Hepatocyte (in vitro differentiated cells): ENCODE data around the gene HRH3. TPM values are rescaled to one million over a fixed set of nuclear protein-coding genes. Genes with fewer than 3 reads are reported as not detected.

Experiments
- DNase-seq: peaks from one replicate; pipeline ENCODE4 v3.0.0-alpha.2; 2016; ENCODE audit warnings: low spot score
- H2AFZ ChIP-seq: fragments of 200-600 bp; sonication (generic); 2 replicates; pipeline ENCODE4 v1.6.0; 2016; ENCODE audit warnings: antibody characterized with exemption, mild to moderate bottlenecking
- H3K27ac ChIP-seq: fragments of 200-600 bp; sonication (generic); 2 replicates; pipeline ENCODE4 v1.5.1; 2016; ENCODE audit warnings: mild to moderate bottlenecking
- H3K27me3 ChIP-seq: fragments of 200-600 bp; sonication (generic); 2 replicates; pipeline ENCODE4 v1.6.1; 2016
- H3K36me3 ChIP-seq: fragments of 200-600 bp; sonication (generic); replicated peaks from 2 replicates; pipeline ENCODE4 v1.5.1; 2016; ENCODE audit warnings: low read depth; ENCODE audit not compliant: insufficient read depth
- H3K4me1 ChIP-seq: fragments of 200-600 bp; sonication (generic); 2 replicates; pipeline ENCODE4 v1.5.1; 2016; ENCODE audit warnings: mild to moderate bottlenecking, moderate library complexity; ENCODE audit not compliant: insufficient read depth
- H3K4me2 ChIP-seq: fragments of 200-600 bp; sonication (generic); 2 replicates; pipeline ENCODE4 v1.6.0; 2016
- H3K4me3 ChIP-seq: fragments of 200-600 bp; sonication (generic); 2 replicates; pipeline ENCODE4 v1.5.1; 2016; ENCODE audit warnings: mild to moderate bottlenecking
- H3K79me2 ChIP-seq: fragments of 200-600 bp; sonication (generic); 2 replicates; pipeline ENCODE4 v1.6.0; 2017; ENCODE audit warnings: mild to moderate bottlenecking
- H3K9me2 ChIP-seq: fragments of 200-600 bp; sonication (generic); replicated peaks from 2 replicates; pipeline ENCODE4 v1.6.0; 2017; ENCODE audit warnings: mild to moderate bottlenecking; ENCODE audit not compliant: insufficient read depth
- H3K9me3 ChIP-seq: fragments of 200-600 bp; sonication (generic); 2 replicates; pipeline ENCODE4 v1.5.1; 2016; ENCODE audit warnings: low read depth, mild to moderate bottlenecking
- H4K20me1 ChIP-seq: fragments of 200-600 bp; sonication (generic); 2 replicates; pipeline ENCODE4 v1.6.0; 2016; ENCODE audit warnings: mild to moderate bottlenecking; ENCODE audit not compliant: insufficient read depth, poor library complexity, severe bottlenecking
- EZH2 ChIP-seq: fragments of 200-600 bp; sonication (generic); IDR thresholded peaks from 2 replicates; pipeline ENCODE4 v1.6.1; 2016; ENCODE audit warnings: antibody characterized with exemption, mild to moderate bottlenecking, borderline replicate concordance
- EZH2phosphoT487 ChIP-seq: fragments of 200-600 bp; sonication (generic); IDR thresholded peaks from one replicate; pipeline ENCODE4 v1.6.1; 2018; ENCODE audit warnings: antibody characterized with exemption, mild to moderate bottlenecking, low read depth, moderate library complexity; ENCODE audit not compliant: unreplicated experiment, severe bottlenecking
- WGBS: methylation state at CpG from one replicate; pipeline ENCODE4 v1.1.6; 2016; ENCODE audit warnings: low lambda C conversion rate; ENCODE audit errors: missing lambda C conversion rate; 5-methylcytosine and 5-hydroxymethylcytosine counted together
- polyA plus RNA-seq: library from polyadenylated mRNA; unstranded; fragments of >200 nt; fragmentation: Nextera tagmentation; extraction: Ambion mirVana; gene quantifications from 2 replicates; pipeline ENCODE4 v1.2.1, GENCODE V29; 2016
- total RNA-seq: library from RNA; depleted of rRNA; stranded (reverse); fragments of >200 nt; gene quantifications from 2 replicates; pipeline ENCODE4 v1.2.3, GENCODE V29; 2014
- TF ChIP-seq, protein P1 (sequence below): fragments of 200-600 bp; sonication (generic); IDR thresholded peaks from 2 replicates; pipeline ENCODE4 v1.5.1; 2016; ENCODE audit warnings: antibody characterized with exemption, mild to moderate bottlenecking; ENCODE audit not compliant: poor library complexity

HRH3 gene
- total and polyA plus RNA-seq, 2 experiments from 2014 or later, result not detected

- Histone ChIP-seq H3K4me1 (peaks cover 3% of the 10 kb centered on the region), H3K9me2 (no peaks in the 10 kb centered on the region), H3K36me3 (no peaks in the 10 kb centered on the region), H3K9me3 (no peaks in the 10 kb centered on the region), H3K27me3 (no peaks in the 10 kb centered on the region), H2AFZ (no peak overlapping the region), H3K4me3 (no peak overlapping the region), H3K79me2 (no peaks in the 10 kb centered on the region), H3K4me2 (no peak overlapping the region), H4K20me1 (no peaks in the 10 kb centered on the region), H3K27ac (no peak overlapping the region)
- 92% methylated on average over 15 of the region's 15 CpGs for WGBS
- TF ChIP-seq, protein P1, sequence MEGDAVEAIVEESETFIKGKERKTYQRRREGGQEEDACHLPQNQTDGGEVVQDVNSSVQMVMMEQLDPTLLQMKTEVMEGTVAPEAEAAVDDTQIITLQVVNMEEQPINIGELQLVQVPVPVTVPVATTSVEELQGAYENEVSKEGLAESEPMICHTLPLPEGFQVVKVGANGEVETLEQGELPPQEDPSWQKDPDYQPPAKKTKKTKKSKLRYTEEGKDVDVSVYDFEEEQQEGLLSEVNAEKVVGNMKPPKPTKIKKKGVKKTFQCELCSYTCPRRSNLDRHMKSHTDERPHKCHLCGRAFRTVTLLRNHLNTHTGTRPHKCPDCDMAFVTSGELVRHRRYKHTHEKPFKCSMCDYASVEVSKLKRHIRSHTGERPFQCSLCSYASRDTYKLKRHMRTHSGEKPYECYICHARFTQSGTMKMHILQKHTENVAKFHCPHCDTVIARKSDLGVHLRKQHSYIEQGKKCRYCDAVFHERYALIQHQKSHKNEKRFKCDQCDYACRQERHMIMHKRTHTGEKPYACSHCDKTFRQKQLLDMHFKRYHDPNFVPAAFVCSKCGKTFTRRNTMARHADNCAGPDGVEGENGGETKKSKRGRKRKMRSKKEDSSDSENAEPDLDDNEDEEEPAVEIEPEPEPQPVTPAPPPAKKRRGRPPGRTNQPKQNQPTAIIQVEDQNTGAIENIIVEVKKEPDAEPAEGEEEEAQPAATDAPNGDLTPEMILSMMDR, result no peak
- TF ChIP-seq EZH2phosphoT487 (no peak), EZH2 (no peak)
- DNase-seq, result no peak
Observed at GRCh38 chr20:62176866-62177265, 43.2 kb downstream of the HRH3 start.

DNA sequence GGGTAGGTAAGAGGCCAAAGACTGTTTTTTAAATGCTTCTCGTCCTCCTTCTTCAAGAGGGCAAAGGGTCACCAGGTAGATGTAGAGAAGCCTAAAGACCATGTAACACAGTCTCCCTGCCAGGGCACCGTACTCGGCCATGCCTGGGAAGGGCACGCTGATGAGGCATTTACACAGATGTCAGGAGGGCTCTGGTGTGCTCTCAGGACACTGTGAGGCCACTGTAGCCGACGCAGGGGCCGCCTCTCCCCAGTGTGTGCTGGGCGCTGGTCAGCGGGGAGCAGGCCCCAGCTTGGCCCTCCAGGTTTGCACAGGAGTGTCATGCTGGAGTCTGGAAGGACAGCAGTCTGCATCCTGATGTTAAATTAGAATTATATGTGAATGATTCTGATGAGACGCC, 44.4 kb downstream of the HRH3 start:
- no peak overlapping the region for H2AFZ ChIP-seq
- no peaks in the 10 kb centered on the region for H3K27me3 ChIP-seq
- no peaks in the 10 kb centered on the region for H3K9me2 ChIP-seq
- H3K36me3 ChIP-seq, result no peaks in the 10 kb centered on the region
- no peak for DNase-seq
- no peaks in the 10 kb centered on the region for H3K4me1 ChIP-seq
- TF ChIP-seq, protein P1, result no peak
- H3K4me2 ChIP-seq, result no peak overlapping the region
- H3K9me3 ChIP-seq, result no peaks in the 10 kb centered on the region
- no peaks in the 10 kb centered on the region for H3K79me2 ChIP-seq
- H3K4me3 ChIP-seq, result no peak overlapping the region
- H4K20me1 ChIP-seq, result no peaks in the 10 kb centered on the region
- H3K27ac ChIP-seq, result no peak overlapping the region
- 97% methylated on average over 10 of the region's 10 CpGs for WGBS

DNA sequence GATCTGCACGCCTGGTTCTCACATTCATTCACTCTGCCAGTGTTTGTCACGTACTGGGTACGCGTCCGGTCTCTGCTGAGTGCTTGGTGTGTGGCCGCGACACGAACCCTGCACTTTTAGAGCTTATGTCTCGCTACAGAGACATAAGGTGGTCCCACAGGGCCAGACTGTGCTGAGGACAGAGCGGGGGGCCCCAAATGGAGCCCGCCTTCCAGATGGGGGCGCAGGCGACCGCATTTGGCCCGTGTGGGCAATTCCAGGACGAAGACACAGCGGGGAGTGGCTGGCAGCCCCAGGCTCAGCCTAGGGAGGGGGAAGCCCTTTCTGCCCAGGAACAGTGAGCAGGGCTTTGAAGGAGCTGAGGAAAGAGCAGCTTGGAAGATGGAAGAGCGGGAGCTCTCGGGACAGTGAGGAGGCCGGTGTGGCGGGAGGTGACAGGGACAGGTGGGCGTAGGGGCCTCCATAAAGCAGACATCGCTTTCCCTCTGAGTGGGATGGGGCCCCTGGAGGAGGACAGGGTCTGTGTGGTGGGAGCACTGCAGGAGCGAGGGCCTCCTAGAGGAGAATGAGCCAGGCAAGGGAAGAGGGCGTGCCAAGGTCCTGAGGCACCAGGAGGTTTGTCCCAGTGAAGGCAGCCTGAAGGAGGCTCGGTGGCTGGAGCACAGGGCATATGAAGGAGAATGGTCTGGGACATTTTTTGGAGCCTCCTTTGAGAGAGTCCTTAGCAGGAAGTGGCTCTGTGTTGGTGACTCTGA, 45.0 kb downstream of the HRH3 start:
- Histone ChIP-seq H3K9me3 (no peaks in the 10 kb centered on the region), H3K9me2 (no peaks in the 10 kb centered on the region), H3K79me2 (no peaks in the 10 kb centered on the region), H4K20me1 (no peaks in the 10 kb centered on the region), H3K4me3 (no peak overlapping the region), H3K27ac (no peak overlapping the region), H2AFZ (no peak overlapping the region), H3K4me1 (no peaks in the 10 kb centered on the region), H3K27me3 (no peaks in the 10 kb centered on the region), H3K4me2 (no peak overlapping the region), H3K36me3 (no peaks in the 10 kb centered on the region)
- no peak for DNase-seq
- TF ChIP-seq EZH2phosphoT487 (no peak), EZH2 (no peak)
- TF ChIP-seq, protein P1, result no peak
- 97% methylated on average over 26 of the region's 26 CpGs for WGBS
